GM10248 (cell line): ENCODE results near the gene PAQR7.

ENCODE experiments used
- CTCF ChIA-PET: fragments of 300-600 bp; sonication (Branson Sonifier 250); formaldehyde crosslinking; extraction: SDS; loops from one replicate; lab custom pipeline; 2021; ENCODE audit warnings: antibody characterized with exemption; lab: Yijun Ruan, JAX
- POLR2A ChIA-PET: fragments of 350-650 bp; sonication (Branson Sonifier 250); formaldehyde crosslinking; extraction: SDS; loops from one replicate; lab custom pipeline; 2020; ENCODE audit warnings: antibody characterized with exemption; lab: Yijun Ruan, JAX
- DNase-seq: peaks from one replicate; pipeline ENCODE4 v3.0.0; 2012; ENCODE audit errors: extremely low spot score
- CTCF ChIP-seq: IDR thresholded peaks from 2 replicates; pipeline ENCODE4 v1.5.1; 2012; ENCODE audit warnings: mild to moderate bottlenecking, low read depth; ENCODE audit errors: extremely low read depth, missing control alignments, control extremely low read depth

Gene PAQR7

DNA sequence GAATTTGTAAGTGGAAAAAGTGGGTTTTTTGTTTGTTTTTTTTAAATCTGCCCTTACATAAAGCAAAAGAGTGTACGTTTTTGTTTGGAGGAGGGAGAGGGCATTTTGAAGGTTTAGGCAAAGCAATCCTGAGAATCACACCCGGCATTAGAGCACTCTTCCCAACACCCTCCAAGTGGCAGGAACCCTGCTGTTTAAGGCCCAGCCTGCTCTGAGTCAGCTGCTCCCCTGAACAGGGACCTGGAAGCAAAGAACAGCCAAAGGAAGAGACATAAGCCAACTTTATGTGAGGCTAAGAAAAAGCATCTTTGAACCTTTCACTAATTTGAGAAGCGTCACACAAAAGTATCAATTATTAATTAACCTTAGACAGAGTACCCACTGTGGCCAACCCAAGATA lies 38.8 kb downstream of the PAQR7 start:
- DNase-seq, result no peak
- no peak for TF ChIP-seq CTCF
- CTCF ChIA-PET, result interaction anchor here (0.7 to 3.3 kb wide), 9 partner anchors 9 to 161 kb away, joined by 3 to 17 read pairs (median 3); partner anchors contain the start of gene PAFAH2
- POLR2A ChIA-PET, result no interaction called here

DNA sequence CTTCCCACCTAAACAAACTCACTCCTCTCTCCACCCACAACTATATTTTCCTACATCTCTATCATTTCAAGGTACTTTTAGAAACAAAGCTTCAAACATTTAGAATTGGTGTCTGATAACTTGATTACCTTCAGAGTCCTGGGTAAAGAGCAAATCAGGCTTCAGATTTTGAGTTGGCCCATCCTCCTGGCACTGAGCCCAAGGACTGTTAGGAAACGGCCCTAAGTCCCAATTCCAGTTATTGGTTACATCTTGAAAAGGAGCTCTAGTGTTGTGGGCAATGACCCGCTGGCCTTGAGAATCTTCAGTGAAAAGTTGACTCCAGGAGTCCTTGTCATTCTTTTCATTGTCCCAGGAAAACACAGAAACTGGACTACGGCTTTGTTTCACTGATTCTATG lies 40.6 kb downstream of the PAQR7 start:
- ChIA-PET POLR2A (no interaction called here), CTCF (interaction anchor here (1.0 to 3.3 kb wide), 2 partner anchors 12 to 61 kb away, joined by 3 to 17 read pairs; no protein-coding TSS in a partner anchor)
- no peak for DNase-seq
- TF ChIP-seq CTCF, result no peak

DNA sequence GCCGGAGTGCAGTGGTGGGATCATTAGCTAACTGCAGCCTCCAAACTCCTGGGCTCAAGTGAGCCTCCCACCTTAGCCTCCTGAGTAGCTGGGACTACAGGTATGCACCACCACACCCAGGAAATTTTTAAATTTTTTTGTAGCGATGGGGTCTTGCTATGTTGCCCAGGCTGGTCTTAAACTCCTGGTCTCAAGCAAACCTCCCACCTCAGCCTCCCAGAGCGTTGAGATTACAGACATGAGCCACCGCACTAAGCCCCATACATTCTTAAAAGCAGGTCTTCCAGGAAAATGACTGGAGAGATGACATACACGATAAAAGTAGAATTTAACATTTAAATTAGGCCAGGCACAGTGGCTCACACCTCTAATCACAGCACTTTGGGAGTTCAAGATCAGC lies 42.4 kb downstream of the PAQR7 start:
- DNase-seq, result no peak
- TF ChIP-seq CTCF, result no peak
- CTCF ChIA-PET, result interaction anchor here (0.6 to 1.9 kb wide), 3 partner anchors 23 to 1083 kb away, joined by 3 to 6 read pairs (median 3); no protein-coding TSS in a partner anchor
- POLR2A ChIA-PET, result no interaction called here

GRCh38 chr1:25832336-25833037 lies 43.0 kb downstream of the PAQR7 start:
- POLR2A ChIA-PET, result no interaction called here
- CTCF ChIA-PET, result interaction anchor here (0.6 to 1.9 kb wide), 4 partner anchors 22 to 1083 kb away, joined by 3 to 6 read pairs (median 4); partner anchors contain the start of gene PAFAH2
- no peak for TF ChIP-seq CTCF
- no peak for DNase-seq

DNA sequence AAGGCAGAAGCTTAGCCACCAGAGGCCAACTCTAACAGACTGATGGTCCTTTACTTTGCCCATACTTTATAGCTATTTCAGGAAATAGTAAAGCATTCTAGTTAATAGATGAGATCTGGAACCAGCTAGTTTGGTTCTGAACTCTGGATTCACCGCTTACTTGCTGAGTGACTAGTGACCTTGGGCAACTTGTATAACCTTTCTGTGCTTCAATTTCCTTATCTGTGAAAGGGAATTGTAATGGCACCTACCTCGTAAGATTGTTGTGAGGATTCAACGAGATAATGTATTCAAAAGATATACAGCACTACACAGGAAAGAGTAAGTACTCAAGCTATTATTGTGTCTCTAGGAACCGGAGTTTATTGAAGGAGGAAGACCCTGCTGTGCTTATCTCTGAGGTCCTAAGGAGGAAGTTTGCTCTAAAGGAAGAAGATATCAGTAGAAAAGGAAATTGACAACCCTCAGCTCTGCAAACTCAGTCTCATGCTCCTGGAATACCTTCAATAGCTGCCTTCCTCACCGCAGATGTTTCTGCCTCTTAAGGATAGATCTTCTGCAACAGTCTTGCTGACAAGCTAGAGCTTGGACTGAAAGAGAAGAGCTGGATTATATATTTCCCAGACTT lies 43.8 kb downstream of the PAQR7 start:
- ChIA-PET POLR2A (interaction anchor here (0.5 kb wide), 1 partner anchor 471 kb away, joined by 3 read pairs; no protein-coding TSS in a partner anchor), CTCF (interaction anchor here (0.8 to 1.9 kb wide), 5 partner anchors 10 to 166 kb away, joined by 3 to 7 read pairs (median 4); partner anchors contain the start of genes MTFR1L and PAFAH2)
- no peak for DNase-seq
- TF ChIP-seq CTCF, result no peak

GRCh38 chr1:25829046-25829445 lies 46.5 kb downstream of the PAQR7 start:
- no peak for TF ChIP-seq CTCF
- CTCF ChIA-PET, result interaction anchor here (2.1 to 3.2 kb wide), 3 partner anchors 15 to 66 kb away, joined by 8 to 9 read pairs (median 9); no protein-coding TSS in a partner anchor

More at GRCh38 chr1:25829046-25829445, 46.5 kb downstream of the PAQR7 start:
- no peak for DNase-seq
- POLR2A ChIA-PET, result no interaction called here
